ENCODE data around the gene TCTN3. TPM values are rescaled to one million over a fixed set of nuclear protein-coding genes. Genes with fewer than 3 reads are reported as not detected.
A peak's percentile ranks its signal among the peaks of the same experiment; 100 is the strongest.
"Not testable (repeated sequence)": the region's sequence is repeated elsewhere in the genome, so short reads cannot be mapped to it uniquely, and the experiment has no call there.

TCTN3 gene
- total RNA-seq, 2 experiments from 2014 or later = 19.4 to 20.0 TPM

- intact Hi-C loops (cut with DNase I, micrococcal nuclease); CTCF ChIA-PET; H3K27ac Mint-ChIP-seq; H3K27me3 Mint-ChIP-seq; H3K9me3 Mint-ChIP-seq (ENCODE audit: low read depth); POLR2A ChIA-PET; DNase-seq; ATAC-seq; H3K4me1 Mint-ChIP-seq; H3K4me3 Mint-ChIP-seq; H3K36me3 Mint-ChIP-seq (ENCODE audit: low read depth): not testable (repeated sequence)
Observed at GRCh38 chr10:95720745-95721144, 27.0 kb upstream of the TCTN3 start.

- H3K27ac Mint-ChIP-seq = no peak overlapping the region
- POLR2A ChIA-PET = no interaction called here
- CTCF ChIA-PET = interaction anchor here (0.8 to 1.2 kb wide), 2 partner anchors 12 to 23 kb away, joined by 3 to 4 read pairs; partner anchors contain the start of gene TCTN3
- no peak overlapping the region for H3K4me3 Mint-ChIP-seq
- ATAC-seq (no peak), DNase-seq (no peak)
- no peaks in the 10 kb centered on the region for H3K27me3 Mint-ChIP-seq
- no peaks in the 10 kb centered on the region for H3K9me3 Mint-ChIP-seq (ENCODE audit: low read depth)
- no peaks in the 10 kb centered on the region for H3K36me3 Mint-ChIP-seq (ENCODE audit: low read depth)
- intact Hi-C loops (cut with DNase I, micrococcal nuclease) = no loop called here
- no peaks in the 10 kb centered on the region for H3K4me1 Mint-ChIP-seq
Observed at GRCh38 chr10:95716866-95717265, 23.1 kb upstream of the TCTN3 start.

- no peaks in the 10 kb centered on the region for H3K36me3 Mint-ChIP-seq (ENCODE audit: low read depth)
- H3K27me3 Mint-ChIP-seq = no peaks in the 10 kb centered on the region
- no peak for ATAC-seq
Observed at GRCh38 chr10:95716466-95716865, 22.7 kb upstream of the TCTN3 start.

GRCh38 chr10:95711492-95711891 lies 17.8 kb upstream of the TCTN3 start:
- Mint-ChIP-seq H3K4me1 (no peaks in the 10 kb centered on the region), H3K36me3 (ENCODE audit: low read depth) (no peaks in the 10 kb centered on the region), H3K27ac (no peak overlapping the region), H3K27me3 (no peaks in the 10 kb centered on the region), H3K4me3 (no peak overlapping the region), H3K9me3 (ENCODE audit: low read depth) (no peaks in the 10 kb centered on the region)
- POLR2A ChIA-PET = no interaction called here
- CTCF ChIA-PET = no interaction called here
- intact Hi-C loops (cut with DNase I, micrococcal nuclease) = no loop called here
- DNase-seq = no peak
- no peak for ATAC-seq

More at GRCh38 chr10:95716466-95716865, 22.7 kb upstream of the TCTN3 start:
- Mint-ChIP-seq H3K4me3 (no peak overlapping the region), H3K27ac (no peak overlapping the region), H3K9me3 (ENCODE audit: low read depth) (no peaks in the 10 kb centered on the region), H3K4me1 (no peaks in the 10 kb centered on the region)
- ChIA-PET POLR2A (no interaction called here), CTCF (interaction anchor here (0.6 to 0.8 kb wide), 3 partner anchors 12 to 23 kb away, joined by 3 read pairs; no protein-coding TSS in a partner anchor)
- intact Hi-C loops (cut with DNase I, micrococcal nuclease) = no loop called here
- DNase-seq = no peak

- DNase-seq (no peak), ATAC-seq (no peak)
- Mint-ChIP-seq H3K4me1 (no peaks in the 10 kb centered on the region), H3K4me3 (no peak overlapping the region), H3K36me3 (ENCODE audit: low read depth) (no peaks in the 10 kb centered on the region), H3K27ac (no peak overlapping the region), H3K27me3 (no peaks in the 10 kb centered on the region), H3K9me3 (ENCODE audit: low read depth) (peaks cover 2% of the 10 kb centered on the region)
- ChIA-PET POLR2A (no interaction called here), CTCF (interaction anchor here (0.8 kb wide), 1 partner anchor 13 kb away, joined by 4 read pairs; the partner anchor contains the start of gene TCTN3)
- intact Hi-C loops (cut with DNase I, micrococcal nuclease) = no loop called here
Observed at GRCh38 chr10:95706990-95707389, 13.3 kb upstream of the TCTN3 start.

- H3K9me3 Mint-ChIP-seq (ENCODE audit: low read depth) = peaks cover 2% of the 10 kb centered on the region
- no peaks in the 10 kb centered on the region for H3K36me3 Mint-ChIP-seq (ENCODE audit: low read depth)
- H3K4me1 Mint-ChIP-seq = no peaks in the 10 kb centered on the region
- intact Hi-C loops (cut with DNase I, micrococcal nuclease) = no loop called here
- H3K27ac Mint-ChIP-seq = no peak overlapping the region
- POLR2A ChIA-PET = no interaction called here
- CTCF ChIA-PET = interaction anchor here (0.8 kb wide), 1 partner anchor 13 kb away, joined by 4 read pairs; the partner anchor contains the start of gene TCTN3
- no peak overlapping the region for H3K4me3 Mint-ChIP-seq
- no peak for ATAC-seq
- DNase-seq = no peak
- H3K27me3 Mint-ChIP-seq = no peaks in the 10 kb centered on the region
Observed at GRCh38 chr10:95706573-95706972, 12.8 kb upstream of the TCTN3 start.

- intact Hi-C loops (cut with DNase I, micrococcal nuclease) = loop anchor here in 1 of 2 experiments (10.0 kb wide), 2 partner anchors 596 to 646 kb away; no protein-coding TSS in a partner anchor
- no peak overlapping the region for H3K27ac Mint-ChIP-seq
- POLR2A ChIA-PET = no interaction called here
- no peak for ATAC-seq
- no peak for DNase-seq
- no peaks in the 10 kb centered on the region for H3K9me3 Mint-ChIP-seq (ENCODE audit: low read depth)
- H3K4me3 Mint-ChIP-seq = no peak overlapping the region
- CTCF ChIA-PET = no interaction called here
- H3K36me3 Mint-ChIP-seq (ENCODE audit: low read depth) = no peaks in the 10 kb centered on the region
- peaks cover 7% of the 10 kb centered on the region for H3K4me1 Mint-ChIP-seq
- peaks cover 8% of the 10 kb centered on the region for H3K27me3 Mint-ChIP-seq
Observed at GRCh38 chr10:95698415-95698814, 4.7 kb upstream of the TCTN3 start.

- ChIA-PET CTCF (no interaction called here), POLR2A (interaction anchor here (0.6 kb wide), 1 partner anchor 24 kb away, joined by 6 read pairs; no protein-coding TSS in a partner anchor)
- ATAC-seq (no peak), DNase-seq (no peak)
- peaks cover 13% of the 10 kb centered on the region for H3K4me1 Mint-ChIP-seq
- H3K9me3 Mint-ChIP-seq (ENCODE audit: low read depth) = no peaks in the 10 kb centered on the region
- H3K27me3 Mint-ChIP-seq = peaks cover 8% of the 10 kb centered on the region
- no peak overlapping the region for H3K4me3 Mint-ChIP-seq
- intact Hi-C loops (cut with DNase I, micrococcal nuclease) = loop anchor here in 1 of 2 experiments (10.0 kb wide), 2 partner anchors 597 to 647 kb away; no protein-coding TSS in a partner anchor
- peaks cover 6% of the 10 kb centered on the region for H3K36me3 Mint-ChIP-seq (ENCODE audit: low read depth)
- no peak overlapping the region for H3K27ac Mint-ChIP-seq
Observed at GRCh38 chr10:95697429-95697828, 3.7 kb upstream of the TCTN3 start.

- Mint-ChIP-seq H3K9me3 (ENCODE audit: low read depth) (no peaks in the 10 kb centered on the region), H3K27me3 (peaks cover 8% of the 10 kb centered on the region), H3K4me3 (peak overlapping the region; percentile 98), H3K27ac (peak overlapping the region; percentile 79), H3K4me1 (peaks cover 37% of the 10 kb centered on the region), H3K36me3 (ENCODE audit: low read depth) (peaks cover 24% of the 10 kb centered on the region)
- no peak for ATAC-seq
- CTCF ChIA-PET = interaction anchor here (0.6 to 3.6 kb wide), 13 partner anchors 8 to 260 kb away, joined by 3 to 107 read pairs (median 4); no protein-coding TSS in a partner anchor
- intact Hi-C loops (cut with DNase I, micrococcal nuclease) = loop anchor here (1.0 to 10.0 kb wide), 12 partner anchors 133 to 1992 kb away; partner anchors contain the start of genes CCNJ (in 2 of the 2), FRA10AC1 (in 2 of the 2), ZNF518A (in 2 of the 2) and CC2D2B (in 1 of the 2)
- no peak for DNase-seq
- POLR2A ChIA-PET = no interaction called here
Observed at GRCh38 chr10:95694665-95695064, 938 bp upstream of the TCTN3 start.

GRCh38 chr10:95693071-95693667 lies 558 bp downstream of the TCTN3 start:
- intact Hi-C loops (cut with DNase I, micrococcal nuclease) = loop anchor here (1.0 to 10.0 kb wide), 6 partner anchors 37 to 1991 kb away; partner anchors contain the start of genes ALDH18A1 (in 2 of the 2), FRA10AC1 (in 2 of the 2), CC2D2B (in 1 of the 2) and TM9SF3 (in 1 of the 2)
- peaks cover 37% of the 10 kb centered on the region for H3K4me1 Mint-ChIP-seq
- peaks cover 27% of the 10 kb centered on the region for H3K36me3 Mint-ChIP-seq (ENCODE audit: low read depth)
- peak overlapping the region; percentile 98 for H3K4me3 Mint-ChIP-seq
- H3K27ac Mint-ChIP-seq = peak overlapping the region; percentile 92
- ChIA-PET CTCF (interaction anchor here (0.6 to 3.6 kb wide), 38 partner anchors 9 to 648 kb away, joined by 3 to 107 read pairs (median 3); partner anchors contain the start of genes ALDH18A1 and CCNJ), POLR2A (interaction anchor here (0.6 to 1.0 kb wide), 4 partner anchors 16 to 1102 kb away, joined by 3 to 4 read pairs (median 4); partner anchors contain the start of gene ZNF518A)
- H3K27me3 Mint-ChIP-seq = no peaks in the 10 kb centered on the region
- DNase-seq (no peak), ATAC-seq (no peak)
- H3K9me3 Mint-ChIP-seq (ENCODE audit: low read depth) = no peaks in the 10 kb centered on the region

- no peaks in the 10 kb centered on the region for H3K9me3 Mint-ChIP-seq (ENCODE audit: low read depth)
- CTCF ChIA-PET = interaction anchor here (1.0 kb wide), 1 partner anchor 153 kb away, joined by 3 read pairs; no protein-coding TSS in a partner anchor
- ATAC-seq (no peak), DNase-seq (no peak)
- intact Hi-C loops (cut with DNase I, micrococcal nuclease) = loop anchor here (5.0 to 10.0 kb wide), 4 partner anchors 604 to 1989 kb away; partner anchors contain the start of genes FRA10AC1 (in 2 of the 2) and TM9SF3 (in 1 of the 2)
- POLR2A ChIA-PET = no interaction called here
- peaks cover 37% of the 10 kb centered on the region for H3K4me1 Mint-ChIP-seq
- no peaks in the 10 kb centered on the region for H3K27me3 Mint-ChIP-seq
- H3K4me3 Mint-ChIP-seq = no peak overlapping the region
- peaks cover 32% of the 10 kb centered on the region for H3K36me3 Mint-ChIP-seq (ENCODE audit: low read depth)
- no peak overlapping the region for H3K27ac Mint-ChIP-seq
Observed at GRCh38 chr10:95691281-95691680, 2.4 kb downstream of the TCTN3 start.

All from activated CD4-positive, alpha-beta T cell treated with anti-CD3 and anti-CD28 coated beads for 36 hours (primary cell).